ENCODE results near the gene PRKG2. TPM values are rescaled to one million over a fixed set of nuclear protein-coding genes. Genes with fewer than 3 reads are reported as not detected.
"Not testable (repeated sequence)": the region's sequence is repeated elsewhere in the genome, so short reads cannot be mapped to it uniquely, and the experiment has no call there.

Gene PRKG2
- total RNA-seq, 1 experiment from 2014 or later: 0.03 TPM

- no peak overlapping the region for H3K4me3 ChIP-seq
- no peaks in the 10 kb centered on the region; the same call in 1 of the 2 replicates for H3K9me3 ChIP-seq (replicated peaks)
- H3K4me1 ChIP-seq (replicated peaks): no peaks in the 10 kb centered on the region
- no peaks in the 10 kb centered on the region for H3K27me3 ChIP-seq (replicated peaks)
- DNase-seq (ENCODE audit: low read depth in 1 of 2, low spot score in 2 of 2): no peak
- H3K27ac ChIP-seq: no peak overlapping the region
- no peaks in the 10 kb centered on the region for H3K36me3 ChIP-seq
Observed at GRCh38 chr4:81227968-81228367, 12.9 kb upstream of the PRKG2 start.

- no peaks in the 10 kb centered on the region; the same call in 1 of the 2 replicates for H3K9me3 ChIP-seq (replicated peaks)
- no peak overlapping the region for H3K4me3 ChIP-seq
- DNase-seq (ENCODE audit: low read depth in 1 of 2, low spot score in 2 of 2): no peak
- H3K36me3 ChIP-seq: no peaks in the 10 kb centered on the region
- no peak overlapping the region for H3K27ac ChIP-seq
- H3K4me1 ChIP-seq (replicated peaks): peaks cover under 1% of the 10 kb centered on the region; the same call in 1 of the 2 replicates
- H3K27me3 ChIP-seq (replicated peaks): no peaks in the 10 kb centered on the region
Observed at GRCh38 chr4:81227138-81227537, 12.1 kb upstream of the PRKG2 start.

- no peak for DNase-seq (ENCODE audit: low read depth in 1 of 2, low spot score in 2 of 2)
Observed at GRCh38 chr4:81225252-81225651, 10.2 kb upstream of the PRKG2 start.

GRCh38 chr4:81222082-81222472 is 7.1 kb upstream of the PRKG2 start:
- not testable (repeated sequence) for H3K9me3 ChIP-seq (replicated peaks); DNase-seq (ENCODE audit: low read depth in 1 of 2, low spot score in 2 of 2); H3K36me3 ChIP-seq; H3K4me3 ChIP-seq; H3K27me3 ChIP-seq (replicated peaks)
- H3K4me1 ChIP-seq (replicated peaks): peaks cover 15% of the 10 kb centered on the region
- peak overlapping the region; percentile 80 for H3K27ac ChIP-seq

More at GRCh38 chr4:81225252-81225651, 10.2 kb upstream of the PRKG2 start:
- peaks cover 15% of the 10 kb centered on the region for H3K4me1 ChIP-seq (replicated peaks)
- no peaks in the 10 kb centered on the region for H3K36me3 ChIP-seq
- no peak overlapping the region for H3K27ac ChIP-seq
- H3K4me3 ChIP-seq: no peak overlapping the region
- no peaks in the 10 kb centered on the region for H3K27me3 ChIP-seq (replicated peaks)
- no peaks in the 10 kb centered on the region for H3K9me3 ChIP-seq (replicated peaks)

GRCh38 chr4:81221303-81222081 is 6.5 kb upstream of the PRKG2 start:
- DNase-seq (ENCODE audit: low read depth in 1 of 2, low spot score in 2 of 2): peak; percentile 63 to 70
- Histone ChIP-seq H3K27ac (peak overlapping the region; percentile 80), H3K27me3 (replicated peaks) (no peaks in the 10 kb centered on the region), H3K4me3 (no peak overlapping the region), H3K36me3 (no peaks in the 10 kb centered on the region), H3K9me3 (replicated peaks) (no peaks in the 10 kb centered on the region), H3K4me1 (replicated peaks) (peaks cover 15% of the 10 kb centered on the region)

- Histone ChIP-seq H3K27ac (no peak overlapping the region), H3K4me1 (replicated peaks) (peaks cover 15% of the 10 kb centered on the region), H3K27me3 (replicated peaks) (peaks cover 8% of the 10 kb centered on the region), H3K36me3 (no peaks in the 10 kb centered on the region), H3K9me3 (replicated peaks) (no peaks in the 10 kb centered on the region), H3K4me3 (no peak overlapping the region)
- DNase-seq (ENCODE audit: low read depth in 1 of 2, low spot score in 2 of 2): no peak
Observed at GRCh38 chr4:81220271-81220670, 5.2 kb upstream of the PRKG2 start.

GRCh38 chr4:81218206-81218605 is 3.2 kb upstream of the PRKG2 start:
- H3K36me3 ChIP-seq: no peaks in the 10 kb centered on the region
- H3K4me3 ChIP-seq: no peak overlapping the region
- peaks cover 23% of the 10 kb centered on the region for H3K4me1 ChIP-seq (replicated peaks)
- H3K27me3 ChIP-seq (replicated peaks): peaks cover 26% of the 10 kb centered on the region
- no peak overlapping the region for H3K27ac ChIP-seq
- no peaks in the 10 kb centered on the region for H3K9me3 ChIP-seq (replicated peaks)
- no peak for DNase-seq (ENCODE audit: low read depth in 1 of 2, low spot score in 2 of 2)

- peaks cover 23% of the 10 kb centered on the region for H3K4me1 ChIP-seq (replicated peaks)
- no peaks in the 10 kb centered on the region for H3K9me3 ChIP-seq (replicated peaks)
- no peak for DNase-seq (ENCODE audit: low read depth in 1 of 2, low spot score in 2 of 2)
- H3K27ac ChIP-seq: no peak overlapping the region
- H3K27me3 ChIP-seq (replicated peaks): peaks cover 30% of the 10 kb centered on the region
- no peak overlapping the region for H3K4me3 ChIP-seq
- H3K36me3 ChIP-seq: no peaks in the 10 kb centered on the region
Observed at GRCh38 chr4:81217779-81218178, 2.8 kb upstream of the PRKG2 start.

- no peak overlapping the region for H3K4me3 ChIP-seq
- no peak for DNase-seq (ENCODE audit: low read depth in 1 of 2, low spot score in 2 of 2)
Observed at GRCh38 chr4:81215931-81216330, 909 bp upstream of the PRKG2 start.

GRCh38 chr4:81214144-81214880 is 710 bp downstream of the PRKG2 start:
- Histone ChIP-seq H3K4me3 (peak overlapping the region; percentile 29), H3K9me3 (replicated peaks) (no peaks in the 10 kb centered on the region), H3K27me3 (replicated peaks) (peaks cover 38% of the 10 kb centered on the region), H3K4me1 (replicated peaks) (peaks cover 8% of the 10 kb centered on the region), H3K36me3 (no peaks in the 10 kb centered on the region), H3K27ac (no peak overlapping the region)
- no peak for DNase-seq (ENCODE audit: low read depth in 1 of 2, low spot score in 2 of 2)

More at GRCh38 chr4:81215931-81216330, 909 bp upstream of the PRKG2 start:
- Histone ChIP-seq H3K9me3 (replicated peaks) (no peaks in the 10 kb centered on the region), H3K36me3 (no peaks in the 10 kb centered on the region), H3K27me3 (replicated peaks) (peaks cover 36% of the 10 kb centered on the region), H3K27ac (no peak overlapping the region), H3K4me1 (replicated peaks) (peaks cover 10% of the 10 kb centered on the region)

- Histone ChIP-seq H3K4me1 (replicated peaks) (peaks cover 8% of the 10 kb centered on the region), H3K36me3 (no peaks in the 10 kb centered on the region), H3K4me3 (no peak overlapping the region), H3K9me3 (replicated peaks) (no peaks in the 10 kb centered on the region), H3K27ac (no peak overlapping the region), H3K27me3 (replicated peaks) (peaks cover 38% of the 10 kb centered on the region)
- DNase-seq (ENCODE audit: low read depth in 1 of 2, low spot score in 2 of 2): no peak
Observed at GRCh38 chr4:81213671-81214070, 1.4 kb downstream of the PRKG2 start.

- Histone ChIP-seq H3K27me3 (replicated peaks) (peaks cover 38% of the 10 kb centered on the region), H3K36me3 (no peaks in the 10 kb centered on the region), H3K9me3 (replicated peaks) (no peaks in the 10 kb centered on the region), H3K4me3 (no peak overlapping the region), H3K27ac (no peak overlapping the region), H3K4me1 (replicated peaks) (peaks cover 8% of the 10 kb centered on the region)
- no peak for DNase-seq (ENCODE audit: low read depth in 1 of 2, low spot score in 2 of 2)
Observed at GRCh38 chr4:81211956-81212355, 3.1 kb downstream of the PRKG2 start.

- Histone ChIP-seq H3K36me3 (no peaks in the 10 kb centered on the region), H3K27me3 (replicated peaks) (peaks cover 8% of the 10 kb centered on the region), H3K4me1 (replicated peaks) (no peaks in the 10 kb centered on the region), H3K4me3 (no peak overlapping the region), H3K9me3 (replicated peaks) (no peaks in the 10 kb centered on the region), H3K27ac (no peak overlapping the region)
- no peak for DNase-seq (ENCODE audit: low read depth in 1 of 2, low spot score in 2 of 2)
Observed at GRCh38 chr4:81207828-81208227, 7.2 kb downstream of the PRKG2 start.

- no peaks in the 10 kb centered on the region for H3K4me1 ChIP-seq (replicated peaks)
- H3K27ac ChIP-seq: no peak overlapping the region
- H3K9me3 ChIP-seq (replicated peaks): no peaks in the 10 kb centered on the region
- no peaks in the 10 kb centered on the region for H3K36me3 ChIP-seq
- no peak overlapping the region for H3K4me3 ChIP-seq
- DNase-seq (ENCODE audit: low read depth in 1 of 2, low spot score in 2 of 2): no peak
- H3K27me3 ChIP-seq (replicated peaks): peaks cover under 1% of the 10 kb centered on the region; the same call in 1 of the 2 replicates
Observed at GRCh38 chr4:81205302-81205701, 9.7 kb downstream of the PRKG2 start.

Measured in SJSA1 (cell line).